Inflammatory macrophage treated with lipopolysaccharide for 4 hours (primary cell): ENCODE measurements around the gene UBE2G1.
A peak's percentile ranks its signal among the peaks of the same experiment; 100 is the strongest.

ENCODE experiments used
- DNase-seq: peaks from one replicate; pipeline ENCODE4 v3.0.0-alpha.2; 2020

Gene UBE2G1

GRCh38 chr17:4333041-4333440, 33.4 kb downstream of the UBE2G1 start:
- DNase-seq: no peak

- no peak for DNase-seq
Measured at GRCh38 chr17:4332296-4332970, 34.0 kb downstream of the UBE2G1 start.

GRCh38 chr17:4331614-4332013, 34.9 kb downstream of the UBE2G1 start:
- DNase-seq: no peak

- DNase-seq: peak; percentile 39
Measured at GRCh38 chr17:4329838-4330237, 36.6 kb downstream of the UBE2G1 start.

- no peak for DNase-seq
Measured at GRCh38 chr17:4327606-4328005, 38.9 kb downstream of the UBE2G1 start.

- no peak for DNase-seq
Measured at GRCh38 chr17:4326608-4327007, 39.9 kb downstream of the UBE2G1 start.

GRCh38 chr17:4326112-4326511, 40.4 kb downstream of the UBE2G1 start:
- DNase-seq: no peak

- DNase-seq: no peak
Measured at GRCh38 chr17:4324463-4324862, 42.0 kb downstream of the UBE2G1 start.

GRCh38 chr17:4319221-4319620, 47.3 kb downstream of the UBE2G1 start:
- DNase-seq: no peak

GRCh38 chr17:4318596-4318995, 47.9 kb downstream of the UBE2G1 start:
- peak; percentile 48 for DNase-seq

- DNase-seq: no peak
Measured at GRCh38 chr17:4318186-4318585, 48.3 kb downstream of the UBE2G1 start.

- no peak for DNase-seq
Measured at GRCh38 chr17:4317610-4318009, 48.9 kb downstream of the UBE2G1 start.

GRCh38 chr17:4316648-4317047, 49.8 kb downstream of the UBE2G1 start:
- no peak for DNase-seq

GRCh38 chr17:4314618-4315017, 51.9 kb downstream of the UBE2G1 start:
- no peak for DNase-seq

GRCh38 chr17:4314179-4314578, 52.3 kb downstream of the UBE2G1 start:
- DNase-seq: no peak

- peak; percentile 58 for DNase-seq
Measured at GRCh38 chr17:4313221-4314114, 53.0 kb downstream of the UBE2G1 start.

- no peak for DNase-seq
Measured at GRCh38 chr17:4310354-4311060, 56.0 kb downstream of the UBE2G1 start.

GRCh38 chr17:4309897-4310296, 56.6 kb downstream of the UBE2G1 start:
- no peak for DNase-seq

- no peak for DNase-seq
Measured at GRCh38 chr17:4307179-4307930, 59.1 kb downstream of the UBE2G1 start.

- no peak for DNase-seq
Measured at GRCh38 chr17:4305224-4305623, 61.3 kb downstream of the UBE2G1 start.

GRCh38 chr17:4304417-4305027, 62.0 kb downstream of the UBE2G1 start:
- peak; percentile 56 for DNase-seq

- no peak for DNase-seq
Measured at GRCh38 chr17:4301066-4301465, 65.4 kb downstream of the UBE2G1 start.
